K562 (cell line): ENCODE results near the gene POLDIP3. TPM values are rescaled to one million over a fixed set of nuclear protein-coding genes. Genes with fewer than 3 reads are reported as not detected.

Experiments used
- BRCA1 ChIP-seq, 2 experiments: fragments of 450-650 bp in 1 of 2; sonication (generic) in 1 of 2; formaldehyde crosslinking in 1 of 2; IDR thresholded peaks; 2 replicates each; pipeline versions ENCODE4 v1.5.0 to v1.6.1; 2017 to 2020; ENCODE audit warnings: mild to moderate bottlenecking in 1 of 2, missing genetic modification reagents in 1 of 2
- CEBPB ChIP-seq: fragments of 450-650 bp; IDR thresholded peaks from 2 replicates; pipeline ENCODE4 v1.6.1; 2016; ENCODE audit warnings: missing genetic modification characterization, missing compliant biosample characterization
- EP300 ChIP-seq: IDR thresholded peaks from 2 replicates; pipeline ENCODE4 v1.6.1; 2012; ENCODE audit warnings: low read length, improper control_type of control experiment
- GATAD2B ChIP-seq: fragments of 450-650 bp; IDR thresholded peaks from 2 replicates; pipeline ENCODE4 v1.6.1; 2017; ENCODE audit warnings: mild to moderate bottlenecking, borderline replicate concordance
- HDAC6 ChIP-seq: IDR thresholded peaks from 2 replicates; pipeline ENCODE4 v1.6.1; 2012; ENCODE audit warnings: low read depth, mild to moderate bottlenecking, control low read depth, inconsistent platforms, low read length, moderate library complexity
- ID3 ChIP-seq, 2 experiments: fragments of 250-450 bp in 1 of 2; fragments of 450-650 bp in 1 of 2; sonication (Bioruptor Pico) in 1 of 2; IDR thresholded peaks; 2 replicates each; pipeline versions ENCODE4 v1.6.1 to v1.8.0; 2016 to 2021; ENCODE audit warnings: mild to moderate bottlenecking in 2 of 2, moderate library complexity in 2 of 2, missing compliant biosample characterization in 1 of 2, missing genetic modification characterization in 1 of 2
- LCOR ChIP-seq: sonication (generic); formaldehyde crosslinking; IDR thresholded peaks from 2 replicates; pipeline ENCODE4 v1.8.0; 2022; ENCODE audit warnings: mild to moderate bottlenecking, missing genetic modification reagents
- MCM7 ChIP-seq, 2 experiments: fragments of 450-650 bp; IDR thresholded peaks; 2 replicates each; pipeline ENCODE4 v1.6.1; 2016 to 2018
- MEIS2 ChIP-seq: fragments of 450-650 bp; IDR thresholded peaks from 2 replicates; pipeline ENCODE4 v1.6.1; 2014; ENCODE audit warnings: mild to moderate bottlenecking; ENCODE audit not compliant: partially characterized antibody
- MYBL2 ChIP-seq, 2 experiments: fragments of 450-650 bp in 1 of 2; sonication (generic) in 1 of 2; formaldehyde crosslinking in 1 of 2; IDR thresholded peaks; 2 replicates each; pipeline versions ENCODE4 v1.6.1 to v1.8.1; 2017 to 2022; ENCODE audit warnings: borderline replicate concordance in 1 of 2, inconsistent platforms in 1 of 2, low read depth in 1 of 2, mild to moderate bottlenecking in 1 of 2, missing genetic modification reagents in 1 of 2, moderate library complexity in 1 of 2
- SAFB ChIP-seq: fragments of 200-400 bp; formaldehyde crosslinking; IDR thresholded peaks from 2 replicates; pipeline ENCODE4 v1.6.1; 2017; ENCODE audit warnings: low read depth, low read length, borderline replicate concordance
- SRF ChIP-seq, 2 experiments: fragments of 250-450, 450-650 bp in 1 of 2; sonication (Bioruptor Pico) in 1 of 2; sonication (generic) in 1 of 2; formaldehyde crosslinking; IDR thresholded peaks; 2 replicates each; pipeline versions ENCODE4 v1.5.0 to v1.5.1; 2020 to 2022; ENCODE audit warnings: mild to moderate bottlenecking in 1 of 2, missing genetic modification reagents in 1 of 2
- TCF3 ChIP-seq: sonication (generic); formaldehyde crosslinking; IDR thresholded peaks from 2 replicates; pipeline ENCODE4 v1.4.0; 2020; ENCODE audit warnings: mild to moderate bottlenecking, missing genetic modification reagents
- TCFL5 ChIP-seq: fragments of 250-450 bp; sonication (Bioruptor Pico); conservative IDR thresholded peaks from 2 replicates; pipeline ENCODE4 v1.6.1; 2021; ENCODE audit warnings: mild to moderate bottlenecking, moderate library complexity, matching md5 sums
- ZBTB34 ChIP-seq: fragments of 250-450 bp; sonication (Bioruptor Pico); IDR thresholded peaks from 2 replicates; pipeline ENCODE4 v1.8.0; 2021; ENCODE audit warnings: mild to moderate bottlenecking, moderate library complexity
- ZBTB7A ChIP-seq: IDR thresholded peaks from 2 replicates; pipeline ENCODE4 v1.6.1; 2011; ENCODE audit warnings: low read depth, mild to moderate bottlenecking, low read length, moderate library complexity, borderline replicate concordance; ENCODE audit not compliant: control insufficient read depth
- ZFP30 ChIP-seq: fragments of 250-450 bp; sonication (Bioruptor Pico); IDR thresholded peaks from 2 replicates; pipeline ENCODE4 v1.8.0; 2022; ENCODE audit warnings: moderate library complexity, mild to moderate bottlenecking, inconsistent platforms, borderline replicate concordance
- ZFX ChIP-seq: sonication (generic); formaldehyde crosslinking; IDR thresholded peaks from 2 replicates; pipeline ENCODE4 v1.8.0; 2022; ENCODE audit warnings: mild to moderate bottlenecking, missing genetic modification reagents, moderate library complexity
- ZNF124 ChIP-seq: sonication (generic); formaldehyde crosslinking; IDR thresholded peaks from 2 replicates; pipeline ENCODE4 v1.8.1; 2022; ENCODE audit warnings: missing genetic modification reagents
- ZNF347 ChIP-seq: fragments of 450-650 bp; formaldehyde crosslinking; IDR thresholded peaks from 2 replicates; pipeline ENCODE4 v1.4.0; 2020; ENCODE audit warnings: low read depth, mild to moderate bottlenecking, moderate library complexity
- ZNF41 ChIP-seq: fragments of 250-450 bp; sonication (Bioruptor Pico); conservative IDR thresholded peaks from 2 replicates; pipeline ENCODE4 v1.4.0; 2020; ENCODE audit warnings: mild to moderate bottlenecking
- ZNF431 ChIP-seq: sonication (generic); formaldehyde crosslinking; IDR thresholded peaks from 2 replicates; pipeline ENCODE4 v1.8.0; 2022; ENCODE audit warnings: mild to moderate bottlenecking, missing genetic modification reagents
- ZNF586 ChIP-seq: fragments of 450-650 bp; formaldehyde crosslinking; conservative IDR thresholded peaks from 2 replicates; pipeline ENCODE4 v1.4.0; 2020; ENCODE audit warnings: mild to moderate bottlenecking, moderate library complexity
- ZNF655 ChIP-seq: fragments of 250-450 bp; sonication (Bioruptor Pico); IDR thresholded peaks from 2 replicates; pipeline ENCODE4 v1.5.0; 2021
- polyA plus RNA-seq, 8 experiments: library from polyadenylated mRNA; depleted of rRNA in 4 of 8; stranded (reverse) in 5 of 8; unstranded in 3 of 8; fragments of >200 nt; fragmentation: Nextera tagmentation in 2 of 8; fragmentation: Illumina TruSeq in 1 of 8; extraction: Ambion mirVana in 2 of 8; extraction: Trizol in 1 of 8; gene quantifications; 2 replicates each; pipeline versions ENCODE4 v1.2.1 to v1.2.3, GENCODE V29; 2011 to 2014; ENCODE audit warnings: inconsistent platforms in 1 of 8, missing spikeins in 1 of 8
- total RNA-seq, 7 experiments: library from RNA; depleted of rRNA in 6 of 7; stranded (reverse); fragments of >200 nt in 6 of 7; fragmentation: Illumina TruSeq in 2 of 7; extraction: Trizol in 2 of 7; gene quantifications; 2 replicates each; pipeline versions ENCODE4 v1.2.1 to v1.2.3, GENCODE V29; 2011 to 2021; ENCODE audit warnings: low replicate concordance in 1 of 7

POLDIP3 gene
- total and polyA plus RNA-seq, 9 of the 15 experiments (the other 6 are each of a cell fraction or from before 2014, with no cell fraction given), result 14.3 to 53.0 (median 26.3) TPM

GRCh38 chr22:42614312-42615091, at the start of gene POLDIP3 (continued):
- TF ChIP-seq MYBL2 (IDR thresholded peaks at IDR 0.05; ENCODE audit: low read depth) (no peak), MYBL2 (CRISPR knock-in tag; IDR thresholded peaks at IDR 0.05; ENCODE audit: borderline replicate concordance) (no peak), MCM7 (IDR thresholded peaks at IDR 0.05) (no peak), MEIS2 (no peak), ZBTB7A (peak; percentile 93), BRCA1 (IDR thresholded peaks at IDR 0.05) (no peak), BRCA1 (CRISPR knock-in tag; IDR thresholded peaks at IDR 0.05) (no peak), LCOR (CRISPR knock-in tag) (no peak), ZNF655 (no peak), ZFX (CRISPR knock-in tag) (peak; percentile 71; the same call in 1 of the 2 replicates), ZNF124 (no peak), ZNF347 (CRISPR knock-in tag) (no peak), ZNF41 (CRISPR knock-in tag) (no peak), ID3 (CRISPR knock-in tag; IDR thresholded peaks at IDR 0.05) (no peak), ID3 (tag; IDR thresholded peaks at IDR 0.05) (no peak), ZNF431 (CRISPR knock-in tag) (no peak), TCF3 (CRISPR knock-in tag) (no peak), TCFL5 (CRISPR knock-in tag) (no peak), HDAC6 (no peak), ZBTB34 (CRISPR knock-in tag) (no peak), SAFB (no peak), EP300 (no peak), GATAD2B (0 out of 2 replicates have a peak, but pooled peaks have one; percentile 49), SRF (CRISPR knock-in tag; IDR thresholded peaks at IDR 0.05) (no peak), CEBPB (tag) (no peak), ZNF586 (CRISPR knock-in tag) (no peak), ZFP30 (CRISPR knock-in tag) (no peak)
